NB4 (cell line): ENCODE measurements around the gene KRTAP12-3.

Experiments
- DNase-seq: peaks from one replicate; pipeline ENCODE4 v3.0.0; 2010; ENCODE audit warnings: low read depth
- H3K4me3 ChIP-seq: one replicate; pipeline ENCODE4 v1.5.1; 2011; ENCODE audit warnings: mild to moderate bottlenecking, low read depth, low read length, moderate library complexity
- CTCF ChIP-seq: IDR thresholded peaks from one replicate; pipeline ENCODE4 v1.5.1; 2012; ENCODE audit warnings: low read depth, low read length
- MYC ChIP-seq: IDR thresholded peaks from 2 replicates; pipeline ENCODE4 v1.6.1; 2011; ENCODE audit warnings: low read depth, low read length
- POLR2A ChIP-seq: IDR thresholded peaks from 2 replicates; pipeline ENCODE4 v1.6.1; 2011; ENCODE audit warnings: mild to moderate bottlenecking; ENCODE audit not compliant: insufficient read length; ENCODE audit errors: extremely low read depth
- TF ChIP-seq, protein P1 (sequence below): IDR thresholded peaks from 2 replicates; pipeline ENCODE4 v1.6.1; 2011; ENCODE audit warnings: low read depth, low read length

Gene KRTAP12-3

GRCh38 chr21:44616591-44616926 is 41.2 kb upstream of the KRTAP12-3 start:
- no peak for TF ChIP-seq POLR2A
- TF ChIP-seq, protein P1, sequence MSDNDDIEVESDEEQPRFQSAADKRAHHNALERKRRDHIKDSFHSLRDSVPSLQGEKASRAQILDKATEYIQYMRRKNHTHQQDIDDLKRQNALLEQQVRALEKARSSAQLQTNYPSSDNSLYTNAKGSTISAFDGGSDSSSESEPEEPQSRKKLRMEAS: no peak
- no peak for TF ChIP-seq CTCF
- TF ChIP-seq MYC: no peak
- no peak overlapping the region for H3K4me3 ChIP-seq
- DNase-seq: no peak

DNA sequence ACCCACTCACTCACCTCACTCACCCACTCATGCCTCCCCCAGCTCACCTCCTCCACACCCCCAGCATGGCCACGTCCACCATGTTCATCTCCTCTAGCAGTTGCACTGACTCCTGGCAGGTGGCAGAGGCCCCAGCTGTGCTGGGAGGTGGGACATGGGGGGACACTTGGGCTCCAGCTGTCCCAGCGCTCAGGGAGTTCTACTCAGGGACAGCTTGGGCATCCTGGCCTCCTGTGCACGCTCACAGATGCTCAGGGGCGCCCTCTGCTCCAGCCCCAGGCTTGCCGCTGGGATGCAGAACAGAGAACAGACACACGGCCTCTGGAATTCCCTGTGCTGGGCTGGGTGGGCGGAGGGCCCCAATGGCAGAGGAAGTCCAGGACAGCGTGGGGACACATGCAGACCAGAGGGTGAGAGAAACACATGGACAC is 40.6 kb upstream of the KRTAP12-3 start:
- DNase-seq: no peak
- TF ChIP-seq, protein P1: no peak
- no peak for TF ChIP-seq POLR2A
- TF ChIP-seq MYC: no peak
- no peak for TF ChIP-seq CTCF
- no peak overlapping the region for H3K4me3 ChIP-seq

GRCh38 chr21:44618504-44618903 is 39.2 kb upstream of the KRTAP12-3 start:
- TF ChIP-seq, protein P1: no peak
- TF ChIP-seq CTCF (no peak), MYC (no peak), POLR2A (no peak)
- DNase-seq: peak; percentile 25
- H3K4me3 ChIP-seq: no peak overlapping the region

DNA sequence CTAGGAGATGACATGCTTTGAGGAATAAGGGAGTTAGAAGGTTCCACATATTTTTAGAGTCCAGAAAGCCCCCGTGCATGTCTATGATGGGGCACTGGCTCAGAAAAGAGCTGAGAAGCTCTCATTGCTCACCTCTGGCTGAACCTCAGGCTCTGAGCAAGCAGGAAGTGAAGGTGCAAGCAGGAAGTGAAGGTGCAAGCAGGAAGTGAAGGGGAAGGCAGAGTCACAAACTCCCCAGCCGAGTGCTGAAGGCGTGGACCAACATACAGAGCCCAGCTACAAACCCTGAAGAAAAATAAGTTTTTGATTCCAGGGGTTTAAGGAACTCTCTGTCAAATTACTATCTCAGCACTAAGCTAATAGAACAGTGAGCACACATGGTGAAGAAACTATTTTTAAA is 38.8 kb upstream of the KRTAP12-3 start:
- DNase-seq: no peak
- no peak overlapping the region for H3K4me3 ChIP-seq

GRCh38 chr21:44619886-44620285 is 37.8 kb upstream of the KRTAP12-3 start:
- TF ChIP-seq CTCF (no peak), POLR2A (no peak), MYC (no peak)
- TF ChIP-seq, protein P1: no peak
- no peak overlapping the region for H3K4me3 ChIP-seq
- no peak for DNase-seq

More for the DNA sequence above, 38.8 kb upstream of the KRTAP12-3 start:
- TF ChIP-seq POLR2A: no peak
- no peak for TF ChIP-seq CTCF
- TF ChIP-seq, protein P1: no peak
- no peak for TF ChIP-seq MYC

GRCh38 chr21:44623575-44623974 is 34.2 kb upstream of the KRTAP12-3 start:
- DNase-seq: no peak
- H3K4me3 ChIP-seq: no peak overlapping the region
- TF ChIP-seq POLR2A (no peak), MYC (no peak), CTCF (no peak)
- TF ChIP-seq, protein P1: no peak
